Fibroblast of lung (primary cell): ENCODE data around the gene PLEKHA8.

Experiments used
- EZH2 ChIP-seq: IDR thresholded peaks from 2 replicates; pipeline ENCODE4 v1.5.1; 2012; ENCODE audit warnings: low read length, control low read depth, mild to moderate bottlenecking; ENCODE audit errors: missing control alignments
- TF ChIP-seq, protein P1 (sequence below), 2 donors: IDR thresholded peaks in 1 of 2; conservative IDR thresholded peaks in 1 of 2; 1 replicate in 1 of 2; 2 replicates in 1 of 2; pipeline ENCODE4 v1.5.1; 2011 to 2012; ENCODE audit warnings: low read length in 2 of 2, control low read depth in 1 of 2, inconsistent platforms in 1 of 2, low read depth in 1 of 2, mild to moderate bottlenecking in 1 of 2

DNA sequence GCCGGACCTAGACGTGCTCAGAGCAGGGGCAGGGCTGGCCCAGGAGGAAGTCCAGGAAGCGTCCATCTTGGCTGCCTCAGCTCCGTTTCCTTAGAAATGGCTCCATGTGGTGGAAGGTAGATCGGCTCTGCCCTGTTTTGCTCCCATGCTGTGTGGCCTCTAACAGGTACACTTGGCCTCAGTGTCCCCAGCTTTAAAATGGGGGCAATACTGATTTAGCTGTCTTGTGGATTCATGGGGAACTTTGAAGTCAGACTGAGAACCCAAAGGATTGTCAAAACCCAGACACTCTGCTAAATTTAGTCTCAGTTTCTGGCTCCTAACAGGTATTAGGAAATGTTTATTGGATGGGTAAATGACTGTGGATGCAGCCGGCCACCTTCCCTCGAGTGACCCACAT is 122.5 kb downstream of the PLEKHA8 start:
- TF ChIP-seq, protein P1, sequence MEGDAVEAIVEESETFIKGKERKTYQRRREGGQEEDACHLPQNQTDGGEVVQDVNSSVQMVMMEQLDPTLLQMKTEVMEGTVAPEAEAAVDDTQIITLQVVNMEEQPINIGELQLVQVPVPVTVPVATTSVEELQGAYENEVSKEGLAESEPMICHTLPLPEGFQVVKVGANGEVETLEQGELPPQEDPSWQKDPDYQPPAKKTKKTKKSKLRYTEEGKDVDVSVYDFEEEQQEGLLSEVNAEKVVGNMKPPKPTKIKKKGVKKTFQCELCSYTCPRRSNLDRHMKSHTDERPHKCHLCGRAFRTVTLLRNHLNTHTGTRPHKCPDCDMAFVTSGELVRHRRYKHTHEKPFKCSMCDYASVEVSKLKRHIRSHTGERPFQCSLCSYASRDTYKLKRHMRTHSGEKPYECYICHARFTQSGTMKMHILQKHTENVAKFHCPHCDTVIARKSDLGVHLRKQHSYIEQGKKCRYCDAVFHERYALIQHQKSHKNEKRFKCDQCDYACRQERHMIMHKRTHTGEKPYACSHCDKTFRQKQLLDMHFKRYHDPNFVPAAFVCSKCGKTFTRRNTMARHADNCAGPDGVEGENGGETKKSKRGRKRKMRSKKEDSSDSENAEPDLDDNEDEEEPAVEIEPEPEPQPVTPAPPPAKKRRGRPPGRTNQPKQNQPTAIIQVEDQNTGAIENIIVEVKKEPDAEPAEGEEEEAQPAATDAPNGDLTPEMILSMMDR (conservative IDR thresholded peaks at IDR 0.05 in 1 of 2, IDR thresholded peaks at IDR 0.05 in 1 of 2; ENCODE audit: low read depth in 1 of 2, low read length in 2 of 2): no peak
- no peak for TF ChIP-seq EZH2
